ENCODE measurements around the gene PASK.

GRCh38 chr2:241197947-241198346 is 48.7 kb upstream of the PASK start:
- TF ChIP-seq CTCF (optimal IDR thresholded peaks at IDR 0.05 in 1 of 3, IDR thresholded peaks at IDR 0.05 in 1 of 3, conservative IDR thresholded peaks at IDR 0.05 in 1 of 3; ENCODE audit: extremely low read depth in 1 of 3, insufficient read depth in 2 of 3, low read length in 3 of 3) (no peak), EZH2 (IDR thresholded peaks at IDR 0.05; ENCODE audit: low read length) (no peak)
